ENCODE data around the gene DLL4.

DNA sequence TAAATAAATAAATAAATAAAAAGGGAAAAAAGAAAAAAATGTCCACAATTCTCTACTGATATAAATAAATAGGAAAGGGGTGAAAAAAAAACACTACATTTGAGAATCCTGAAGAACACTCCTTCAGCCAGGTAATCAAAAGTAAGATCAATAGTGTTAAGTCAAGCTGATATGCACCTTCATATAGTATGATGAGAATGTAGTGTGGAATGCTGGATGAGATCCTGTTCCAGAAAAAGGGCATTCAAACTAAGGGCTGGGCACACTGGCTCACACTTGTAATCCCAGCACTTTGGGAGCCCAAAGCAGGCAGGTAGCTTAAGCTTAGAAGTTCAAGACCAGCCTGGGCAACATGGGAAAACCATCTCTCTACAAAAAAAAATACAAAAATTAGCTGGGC, 40.0 kb upstream of the DLL4 start:
- TF ChIP-seq POLR2A (IDR thresholded peaks at IDR 0.05) = no peak
- TF ChIP-seq, protein P1, sequence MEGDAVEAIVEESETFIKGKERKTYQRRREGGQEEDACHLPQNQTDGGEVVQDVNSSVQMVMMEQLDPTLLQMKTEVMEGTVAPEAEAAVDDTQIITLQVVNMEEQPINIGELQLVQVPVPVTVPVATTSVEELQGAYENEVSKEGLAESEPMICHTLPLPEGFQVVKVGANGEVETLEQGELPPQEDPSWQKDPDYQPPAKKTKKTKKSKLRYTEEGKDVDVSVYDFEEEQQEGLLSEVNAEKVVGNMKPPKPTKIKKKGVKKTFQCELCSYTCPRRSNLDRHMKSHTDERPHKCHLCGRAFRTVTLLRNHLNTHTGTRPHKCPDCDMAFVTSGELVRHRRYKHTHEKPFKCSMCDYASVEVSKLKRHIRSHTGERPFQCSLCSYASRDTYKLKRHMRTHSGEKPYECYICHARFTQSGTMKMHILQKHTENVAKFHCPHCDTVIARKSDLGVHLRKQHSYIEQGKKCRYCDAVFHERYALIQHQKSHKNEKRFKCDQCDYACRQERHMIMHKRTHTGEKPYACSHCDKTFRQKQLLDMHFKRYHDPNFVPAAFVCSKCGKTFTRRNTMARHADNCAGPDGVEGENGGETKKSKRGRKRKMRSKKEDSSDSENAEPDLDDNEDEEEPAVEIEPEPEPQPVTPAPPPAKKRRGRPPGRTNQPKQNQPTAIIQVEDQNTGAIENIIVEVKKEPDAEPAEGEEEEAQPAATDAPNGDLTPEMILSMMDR (IDR thresholded peaks at IDR 0.05) = no peak

All from uterus (tissue), 2 donors.